Limb (tissue), 2 donors: ENCODE measurements around the gene NMUR2.

ENCODE experiments used
- DNase-seq, 2 donors: peaks; one replicate each; pipeline ENCODE4 v3.0.0-alpha.2; 2016; ENCODE audit errors: extremely low spot score in 2 of 2

Gene NMUR2

GRCh38 chr5:152405145-152405544 lies at the start of gene NMUR2:
TSS of gene NMUR2 (minus strand) at chr5:152405279. CDS start at chr5:152405113, 166 bp downstream.
- peak in 1 of 2 donors; percentile 34 for DNase-seq

- no peak for DNase-seq
These were observed 38.9 kb upstream of the NMUR2 start for GRCh38 chr5:152443935-152444334.

- DNase-seq, result no peak
These were observed 34.7 kb upstream of the NMUR2 start for GRCh38 chr5:152439791-152440190.

GRCh38 chr5:152437866-152438265 lies 32.8 kb upstream of the NMUR2 start:
- no peak for DNase-seq

GRCh38 chr5:152427721-152428120 lies 22.6 kb upstream of the NMUR2 start:
- no peak for DNase-seq

GRCh38 chr5:152425083-152425482 lies 20.0 kb upstream of the NMUR2 start:
- no peak for DNase-seq

- DNase-seq, result no peak
These were observed 19.4 kb upstream of the NMUR2 start for GRCh38 chr5:152424501-152424900.

- no peak for DNase-seq
These were observed 17.0 kb upstream of the NMUR2 start for GRCh38 chr5:152422081-152422480.

- no peak for DNase-seq
These were observed 7.0 kb upstream of the NMUR2 start for GRCh38 chr5:152412129-152412528.

- no peak for DNase-seq
These were observed 1.0 kb upstream of the NMUR2 start for GRCh38 chr5:152406082-152406481.

GRCh38 chr5:152404494-152404893 lies 585 bp downstream of the NMUR2 start:
- DNase-seq, result no peak

GRCh38 chr5:152403046-152403445 lies 2.0 kb downstream of the NMUR2 start:
- DNase-seq, result no peak

GRCh38 chr5:152400846-152401245 lies 4.2 kb downstream of the NMUR2 start:
- DNase-seq, result no peak

- DNase-seq, result no peak
These were observed 7.5 kb downstream of the NMUR2 start for GRCh38 chr5:152397581-152397980.

GRCh38 chr5:152393441-152393840 lies 11.6 kb downstream of the NMUR2 start:
- no peak for DNase-seq

GRCh38 chr5:152389208-152389849 lies 15.8 kb downstream of the NMUR2 start:
- no peak for DNase-seq

- no peak for DNase-seq
These were observed 16.5 kb downstream of the NMUR2 start for GRCh38 chr5:152388610-152389009.

GRCh38 chr5:152380415-152381123 lies 24.5 kb downstream of the NMUR2 start:
- no peak for DNase-seq

- DNase-seq, result no peak
These were observed 25.7 kb downstream of the NMUR2 start for GRCh38 chr5:152379331-152379730.

GRCh38 chr5:152378730-152379129 lies 26.3 kb downstream of the NMUR2 start:
- DNase-seq, result no peak

GRCh38 chr5:152376886-152377285 lies 28.2 kb downstream of the NMUR2 start:
- DNase-seq, result no peak

- no peak for DNase-seq
These were observed 30.3 kb downstream of the NMUR2 start for GRCh38 chr5:152374711-152375275.

- DNase-seq, result no peak
These were observed 32.2 kb downstream of the NMUR2 start for GRCh38 chr5:152372875-152373274.
